Left forelimb (tissue), 1 donor: Measurements from ENCODE around the gene PTPRQ.
"Not testable (repeated sequence)": the region's sequence is repeated elsewhere in the genome, so short reads cannot be mapped to it uniquely, and the experiment has no call there.

Source experiments
- DNase-seq: peaks from one replicate; pipeline ENCODE4 v3.0.0-alpha.2; 2018; ENCODE audit warnings: low spot score

Gene PTPRQ, protein sequence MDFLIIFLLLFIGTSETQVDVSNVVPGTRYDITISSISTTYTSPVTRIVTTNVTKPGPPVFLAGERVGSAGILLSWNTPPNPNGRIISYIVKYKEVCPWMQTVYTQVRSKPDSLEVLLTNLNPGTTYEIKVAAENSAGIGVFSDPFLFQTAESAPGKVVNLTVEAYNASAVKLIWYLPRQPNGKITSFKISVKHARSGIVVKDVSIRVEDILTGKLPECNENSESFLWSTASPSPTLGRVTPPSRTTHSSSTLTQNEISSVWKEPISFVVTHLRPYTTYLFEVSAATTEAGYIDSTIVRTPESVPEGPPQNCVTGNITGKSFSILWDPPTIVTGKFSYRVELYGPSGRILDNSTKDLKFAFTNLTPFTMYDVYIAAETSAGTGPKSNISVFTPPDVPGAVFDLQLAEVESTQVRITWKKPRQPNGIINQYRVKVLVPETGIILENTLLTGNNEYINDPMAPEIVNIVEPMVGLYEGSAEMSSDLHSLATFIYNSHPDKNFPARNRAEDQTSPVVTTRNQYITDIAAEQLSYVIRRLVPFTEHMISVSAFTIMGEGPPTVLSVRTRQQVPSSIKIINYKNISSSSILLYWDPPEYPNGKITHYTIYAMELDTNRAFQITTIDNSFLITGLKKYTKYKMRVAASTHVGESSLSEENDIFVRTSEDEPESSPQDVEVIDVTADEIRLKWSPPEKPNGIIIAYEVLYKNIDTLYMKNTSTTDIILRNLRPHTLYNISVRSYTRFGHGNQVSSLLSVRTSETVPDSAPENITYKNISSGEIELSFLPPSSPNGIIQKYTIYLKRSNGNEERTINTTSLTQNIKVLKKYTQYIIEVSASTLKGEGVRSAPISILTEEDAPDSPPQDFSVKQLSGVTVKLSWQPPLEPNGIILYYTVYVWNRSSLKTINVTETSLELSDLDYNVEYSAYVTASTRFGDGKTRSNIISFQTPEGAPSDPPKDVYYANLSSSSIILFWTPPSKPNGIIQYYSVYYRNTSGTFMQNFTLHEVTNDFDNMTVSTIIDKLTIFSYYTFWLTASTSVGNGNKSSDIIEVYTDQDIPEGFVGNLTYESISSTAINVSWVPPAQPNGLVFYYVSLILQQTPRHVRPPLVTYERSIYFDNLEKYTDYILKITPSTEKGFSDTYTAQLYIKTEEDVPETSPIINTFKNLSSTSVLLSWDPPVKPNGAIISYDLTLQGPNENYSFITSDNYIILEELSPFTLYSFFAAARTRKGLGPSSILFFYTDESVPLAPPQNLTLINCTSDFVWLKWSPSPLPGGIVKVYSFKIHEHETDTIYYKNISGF (N-terminal part only)

DNA sequence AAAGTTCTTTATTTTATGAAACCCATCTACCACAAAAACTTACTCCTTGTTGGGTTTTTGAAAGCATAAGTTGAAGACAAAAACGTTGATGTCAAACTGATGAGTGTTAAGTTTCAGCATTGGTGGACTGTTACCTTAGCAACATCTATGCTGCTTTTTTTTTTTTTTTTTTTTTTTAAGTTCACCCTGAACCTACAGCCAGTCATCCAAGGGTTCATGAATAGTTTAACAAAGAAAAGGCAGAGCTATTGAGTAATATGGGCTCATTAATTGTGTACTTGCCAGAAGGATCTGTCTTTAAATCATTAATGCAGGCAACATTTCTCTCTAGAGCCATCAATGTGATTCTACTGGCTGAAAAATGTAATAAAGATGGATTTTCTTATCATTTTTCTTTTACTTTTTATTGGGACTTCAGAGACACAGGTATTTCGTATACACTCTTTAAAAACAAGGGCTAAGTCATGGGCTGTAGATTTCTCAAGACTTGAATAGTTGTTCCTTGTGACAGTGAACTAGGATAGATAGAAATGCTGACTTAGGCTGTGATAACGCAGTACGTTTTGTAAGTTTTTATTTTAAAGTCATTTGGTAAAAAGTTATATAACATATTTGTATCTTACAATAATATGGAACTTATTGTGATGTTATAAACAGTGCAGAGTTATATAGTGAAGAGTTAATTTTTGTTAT lies at the start of gene PTPRQ:
PTPRQ (plus strand) TSS at position 262 of the 693 bp plus-strand sequence; CDS start at position 373, 111 bp downstream.
- DNase-seq, result no peak

DNA sequence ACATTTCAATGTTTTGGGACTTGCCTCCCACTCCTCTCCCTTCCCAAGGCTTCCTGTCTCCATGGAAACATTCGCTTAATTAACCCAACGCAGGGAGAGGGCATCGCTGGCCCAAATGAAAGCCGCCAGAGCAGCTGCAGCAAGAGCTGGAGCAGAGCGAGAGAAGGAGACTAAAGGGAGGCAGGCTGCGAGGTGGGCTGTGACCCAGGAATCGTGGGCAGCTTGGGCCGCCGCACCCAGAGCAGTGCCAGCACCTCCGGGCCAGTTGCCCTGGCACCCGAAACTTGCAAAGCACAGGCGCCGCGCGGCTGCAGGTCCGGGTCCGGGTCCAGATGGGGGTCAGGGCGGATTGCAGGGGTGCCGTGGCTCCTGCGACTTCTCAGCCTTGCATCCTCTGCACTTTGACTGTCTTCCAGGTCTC lies 43.5 kb upstream of the PTPRQ start:
- DNase-seq, result peak; percentile 63

DNA sequence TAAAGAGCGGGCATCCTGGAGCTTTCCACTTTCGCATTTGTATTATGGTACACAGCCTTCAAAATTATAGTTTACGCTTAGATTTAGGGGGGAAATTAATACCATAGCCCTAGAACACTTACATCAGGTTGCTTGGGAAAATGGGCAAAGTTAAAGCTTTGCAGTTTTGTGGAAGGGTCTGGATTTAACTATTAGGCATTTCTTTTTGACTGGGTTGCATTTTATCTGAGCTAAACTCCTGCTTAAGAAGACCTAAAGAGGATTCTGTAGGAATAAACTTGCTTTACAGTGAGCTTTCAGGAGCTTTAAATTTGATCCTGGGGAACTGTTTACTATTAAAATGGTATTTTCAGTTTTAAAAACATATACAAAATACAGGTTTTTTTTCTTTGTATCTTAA lies 42.8 kb upstream of the PTPRQ start:
- no peak for DNase-seq

DNA sequence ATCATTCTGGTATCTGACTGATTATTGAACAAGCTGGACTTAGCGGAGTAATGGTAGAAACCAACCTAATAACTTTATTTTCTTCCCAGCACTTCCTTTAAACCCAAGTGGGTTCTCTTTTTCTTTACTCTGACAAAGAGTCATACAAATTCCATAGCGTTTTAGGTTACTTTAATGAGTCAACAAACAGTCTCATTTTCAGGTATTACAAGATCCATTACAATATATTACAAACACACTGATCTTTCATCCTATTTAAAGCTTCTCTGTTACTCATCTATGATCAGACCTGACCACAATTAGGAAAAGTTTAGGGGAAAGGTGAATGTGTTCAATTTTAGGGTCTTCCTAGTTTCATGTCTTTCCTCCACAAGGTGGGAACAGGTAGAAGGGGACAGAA lies 39.4 kb upstream of the PTPRQ start:
- no peak for DNase-seq

DNA sequence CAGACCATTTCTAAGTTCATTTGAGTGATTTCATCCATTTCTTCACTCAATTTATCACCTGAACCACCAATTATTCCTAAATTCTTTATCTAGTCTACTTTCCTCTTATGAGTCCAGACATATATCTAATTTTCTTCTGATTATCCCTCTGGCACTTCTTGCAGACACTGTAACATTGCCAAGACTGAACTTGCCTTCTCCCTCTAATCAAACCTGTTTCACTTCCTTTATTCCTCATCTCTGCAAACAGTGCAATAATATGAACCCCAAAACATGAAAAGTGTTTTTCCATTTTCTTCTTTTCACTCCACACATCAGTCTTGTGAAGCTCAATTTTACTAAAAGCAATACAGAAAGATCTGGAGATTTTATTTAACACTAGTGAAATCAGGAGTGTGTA lies 37.8 kb upstream of the PTPRQ start:
- DNase-seq, result no peak

DNA sequence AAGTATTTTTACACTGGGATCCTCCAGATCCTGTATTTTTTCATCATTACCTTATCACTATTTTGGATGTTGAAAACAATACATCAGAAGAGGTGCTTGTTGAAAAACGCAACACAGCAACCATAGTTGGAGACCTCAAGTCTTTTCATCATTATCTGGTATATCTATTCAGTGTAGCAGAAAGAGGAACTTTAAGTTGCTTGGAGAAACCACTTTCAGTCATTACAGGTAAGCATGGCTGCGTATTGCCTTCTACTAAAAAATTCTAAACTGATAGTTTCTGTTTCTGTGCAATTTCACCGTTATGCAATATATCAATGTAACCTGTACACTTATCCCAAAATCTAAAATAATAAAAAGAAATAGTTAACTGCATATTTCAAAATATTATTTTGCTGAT lies 32.2 kb upstream of the PTPRQ start:
- no peak for DNase-seq

DNA sequence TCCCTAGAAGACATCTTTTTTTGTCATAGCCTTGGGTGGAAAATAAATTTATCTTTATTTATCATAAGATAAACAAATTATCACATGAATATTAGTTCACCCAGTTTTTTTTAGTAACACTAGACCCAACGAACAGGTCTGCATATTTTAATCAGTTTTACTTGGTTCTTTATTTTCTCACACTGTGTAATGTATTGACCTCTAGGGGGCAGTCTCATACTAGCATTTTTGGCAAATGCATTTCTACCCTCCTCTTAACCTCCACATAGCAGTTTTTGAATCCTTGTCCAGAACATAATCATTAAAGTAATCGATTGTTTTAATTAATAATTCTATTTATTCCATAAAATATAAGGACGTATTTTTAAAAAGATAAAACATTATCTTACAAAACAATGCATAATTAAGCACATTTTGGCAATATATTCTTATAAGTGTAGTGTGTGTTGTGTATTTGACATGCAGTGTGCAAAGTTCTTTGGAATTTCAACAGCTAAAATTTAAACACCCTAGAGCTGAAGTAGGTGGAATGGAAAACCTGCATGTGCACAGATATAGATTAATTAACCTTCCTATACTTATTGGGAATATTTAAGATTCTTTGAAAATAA lies 31.6 kb upstream of the PTPRQ start:
- DNase-seq, result no peak

DNA sequence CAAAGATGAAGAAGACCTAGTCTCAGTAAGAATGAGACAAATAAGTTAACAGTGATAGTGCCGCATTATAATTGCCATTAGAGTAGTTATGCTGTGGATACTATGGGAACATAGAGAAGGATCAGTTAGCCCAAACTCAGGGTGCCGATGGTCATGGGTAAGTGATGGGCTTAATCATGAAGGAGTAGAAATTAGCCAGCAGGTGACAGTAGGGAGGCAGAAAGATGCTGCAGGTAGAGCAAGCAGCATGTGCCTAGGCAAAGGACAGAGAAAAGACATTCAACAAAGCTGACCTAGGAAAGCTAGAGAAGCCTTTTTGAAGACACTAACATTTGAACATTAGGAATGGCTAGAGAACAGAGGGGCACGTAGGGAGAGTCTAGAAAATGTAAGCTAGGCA lies 30.6 kb upstream of the PTPRQ start:
- DNase-seq, result no peak

DNA sequence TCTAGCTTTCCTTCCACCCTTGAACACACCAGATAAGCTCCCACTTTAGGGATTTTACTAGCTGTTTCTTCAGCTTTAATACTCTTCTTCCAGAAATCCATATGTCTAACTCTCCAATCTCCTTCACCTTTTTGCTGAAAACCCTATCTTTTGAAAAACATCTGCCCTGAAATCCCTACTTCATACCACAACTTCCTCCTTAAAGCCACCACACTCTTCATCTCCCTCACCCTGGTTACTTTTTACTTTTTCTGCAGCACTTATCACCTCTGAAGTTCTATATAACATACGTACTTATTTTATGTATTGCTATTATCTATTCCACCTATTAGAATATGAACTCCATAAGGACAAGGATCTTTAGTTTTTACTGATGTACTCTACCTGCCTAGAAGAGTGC lies 28.6 kb upstream of the PTPRQ start:
- DNase-seq, result no peak

DNA sequence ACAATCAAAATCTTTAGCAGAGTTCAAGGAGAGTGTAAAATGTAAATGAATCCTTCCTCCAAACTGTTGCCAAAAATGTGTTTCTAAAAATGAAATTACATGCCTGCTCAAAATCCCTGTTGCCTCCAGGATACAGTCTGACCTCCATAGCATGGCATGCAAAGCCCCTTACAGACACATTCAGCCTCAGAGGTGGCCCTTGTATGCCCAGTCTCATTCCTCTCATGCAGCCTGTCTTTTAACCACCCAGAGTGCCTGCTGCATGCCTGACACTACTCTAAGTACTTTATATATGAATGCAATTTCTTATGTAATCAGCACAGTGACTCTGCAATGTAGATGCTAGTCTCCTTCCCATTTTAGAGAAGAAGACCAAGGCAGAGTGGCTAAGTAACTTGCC lies 24.4 kb upstream of the PTPRQ start:
- DNase-seq, result no peak

DNA sequence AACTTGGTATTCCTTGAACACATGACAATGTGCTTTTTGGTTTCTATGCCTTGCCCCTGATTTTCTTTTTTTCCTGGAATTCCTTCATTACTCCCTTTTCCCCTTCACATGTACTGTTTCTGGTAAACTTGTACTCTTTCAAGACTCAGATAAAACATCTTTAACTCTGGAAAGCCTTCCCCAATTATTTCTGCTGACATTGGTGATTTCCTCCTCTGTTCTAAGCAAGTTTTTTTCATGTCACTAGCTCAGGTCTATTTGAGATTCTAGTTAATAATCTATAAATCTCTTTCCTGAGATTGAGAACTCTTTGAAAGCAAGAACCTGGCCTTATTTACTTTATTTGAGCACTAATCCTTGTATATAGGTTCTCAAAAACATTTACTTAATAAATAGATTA lies 24.0 kb upstream of the PTPRQ start:
- DNase-seq, result no peak

DNA sequence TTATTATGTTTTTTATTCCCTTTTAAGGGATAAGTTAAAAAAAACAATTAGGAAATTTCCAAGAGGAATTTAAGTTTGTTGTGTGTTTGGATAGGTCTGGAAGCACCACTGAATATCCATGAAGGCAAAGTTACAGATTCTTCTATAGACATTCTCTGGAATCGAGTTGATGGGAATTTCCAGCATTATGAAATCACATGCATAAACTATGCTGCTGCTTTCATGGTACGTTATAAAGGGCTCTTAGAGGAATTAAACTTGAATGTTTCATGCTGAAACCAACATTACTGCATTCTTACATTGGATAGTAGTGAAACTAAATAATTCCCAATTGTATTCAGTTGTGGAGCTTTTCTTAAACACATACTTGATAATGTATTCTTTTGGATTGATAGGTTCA lies 21.5 kb upstream of the PTPRQ start:
- no peak for DNase-seq

DNA sequence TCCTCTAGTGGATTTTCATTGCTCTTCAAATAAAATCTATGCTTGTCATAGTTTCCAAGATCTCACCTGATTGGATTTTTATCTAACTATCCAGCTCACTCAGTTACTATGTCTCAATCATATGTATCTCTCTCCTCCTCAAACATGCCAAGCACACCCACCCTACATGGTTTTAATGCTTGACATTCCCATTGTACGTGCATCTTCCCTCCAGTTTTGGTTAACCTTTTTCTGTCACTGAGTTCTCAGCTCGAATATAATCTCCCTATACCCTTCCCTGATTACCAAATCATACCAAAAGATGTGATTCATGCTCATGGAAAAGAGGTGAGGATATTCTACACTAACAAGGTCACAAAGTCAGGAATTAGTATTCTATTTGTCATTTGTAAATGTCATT lies 12.0 kb upstream of the PTPRQ start:
- DNase-seq, result no peak

DNA sequence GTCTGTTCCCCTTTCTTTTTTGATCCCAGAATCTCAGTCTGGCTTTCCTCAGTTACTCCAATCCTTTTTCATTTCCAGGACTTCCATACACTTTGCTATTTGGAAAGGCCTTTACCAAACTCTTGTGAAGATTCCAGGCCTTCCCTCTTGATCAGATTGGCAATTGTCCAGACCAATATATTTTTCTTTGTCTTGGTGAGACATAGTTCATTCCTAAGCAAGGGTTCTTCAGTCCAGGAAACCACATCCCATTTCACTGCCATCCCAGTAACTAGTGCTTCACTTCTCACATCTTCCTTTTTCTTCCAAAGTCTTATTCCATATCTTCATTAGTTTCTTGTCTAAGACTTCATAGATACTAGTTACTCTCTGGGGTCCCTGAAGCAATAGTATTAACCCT lies 2.1 kb upstream of the PTPRQ start:
- DNase-seq, result no peak

DNA sequence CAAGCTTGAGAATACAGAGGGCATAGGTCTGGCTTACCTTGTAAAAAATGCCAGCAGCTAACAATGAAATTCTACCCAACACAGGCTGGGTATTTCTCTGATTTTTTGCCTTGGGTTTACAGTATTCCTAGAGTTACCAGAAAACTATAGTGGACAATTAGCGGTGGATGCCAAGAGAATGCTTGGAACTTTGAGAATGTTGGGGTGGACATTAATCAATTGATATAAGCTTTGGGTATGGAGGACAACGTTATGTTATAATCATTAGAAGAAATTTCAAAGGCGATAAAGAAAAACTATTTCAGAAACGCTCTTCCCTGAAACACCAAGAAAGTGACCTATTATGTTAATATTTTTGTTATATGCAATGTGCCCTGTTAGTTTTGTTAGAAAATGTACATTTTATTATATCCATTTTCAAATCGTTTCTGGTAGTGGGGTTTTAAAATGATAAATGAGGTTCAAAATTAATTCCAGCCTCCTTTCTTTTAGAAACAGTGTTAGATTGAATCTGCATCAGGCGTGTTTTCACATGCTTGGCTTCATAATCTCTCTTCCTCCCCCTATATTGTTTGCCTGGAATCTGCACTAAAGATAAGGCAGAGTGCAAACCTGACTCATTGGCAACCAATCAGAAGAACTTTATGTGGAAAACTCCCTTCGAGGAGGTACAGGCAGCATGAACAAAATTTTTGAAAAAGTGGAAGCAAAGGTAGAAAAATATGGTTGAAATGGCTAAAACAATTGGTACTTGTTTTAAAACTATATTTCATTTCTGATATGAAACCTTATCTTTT lies 1.4 kb upstream of the PTPRQ start:
- DNase-seq, result no peak

DNA sequence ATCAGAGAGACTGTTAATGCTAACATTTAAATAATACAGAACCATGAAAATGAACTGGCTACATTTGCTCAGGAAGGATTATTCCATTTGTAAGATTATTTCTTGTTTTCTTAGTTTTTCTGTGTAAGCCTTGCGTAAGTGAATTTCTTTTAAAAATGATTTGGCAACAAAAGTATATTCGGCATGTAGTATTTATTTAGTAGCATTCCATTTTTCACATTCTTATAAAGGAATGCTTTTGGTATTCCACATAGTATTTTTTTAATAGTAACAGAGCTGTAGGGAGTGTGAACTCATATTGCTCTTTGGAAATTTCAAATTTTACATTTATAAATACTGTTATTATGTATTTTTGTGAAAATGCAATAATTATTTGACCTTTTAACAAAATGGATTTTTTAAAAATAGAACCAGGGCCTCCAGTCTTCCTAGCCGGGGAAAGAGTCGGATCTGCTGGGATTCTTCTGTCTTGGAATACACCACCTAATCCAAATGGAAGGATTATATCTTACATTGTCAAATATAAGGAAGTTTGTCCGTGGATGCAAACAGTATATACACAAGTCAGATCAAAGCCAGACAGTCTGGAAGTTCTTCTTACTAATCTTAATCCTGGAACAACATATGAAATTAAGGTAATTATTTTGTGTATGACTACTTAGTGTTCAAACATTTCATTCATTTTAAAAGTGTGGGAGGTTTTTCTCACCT lies 1.2 kb downstream of the PTPRQ start:
- no peak for DNase-seq

DNA sequence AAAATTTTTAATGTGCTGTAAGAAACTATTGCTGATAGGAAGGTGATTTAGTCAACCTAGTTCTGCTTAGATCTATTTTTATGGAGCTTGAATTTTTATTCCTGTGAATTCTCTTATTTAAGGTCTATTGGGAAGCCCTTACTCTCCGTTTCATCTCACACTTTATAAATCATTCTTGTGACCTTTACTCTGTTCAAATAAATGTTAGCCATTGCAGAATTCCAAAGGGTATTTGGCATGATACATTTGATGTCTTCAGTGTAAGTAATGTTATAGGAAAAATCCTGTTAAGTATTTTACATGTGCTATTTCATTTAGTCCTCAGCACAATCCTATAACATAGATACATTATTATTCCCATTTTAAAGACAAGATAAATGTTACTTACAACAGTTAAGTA lies 12.5 kb downstream of the PTPRQ start:
- DNase-seq, result no peak

DNA sequence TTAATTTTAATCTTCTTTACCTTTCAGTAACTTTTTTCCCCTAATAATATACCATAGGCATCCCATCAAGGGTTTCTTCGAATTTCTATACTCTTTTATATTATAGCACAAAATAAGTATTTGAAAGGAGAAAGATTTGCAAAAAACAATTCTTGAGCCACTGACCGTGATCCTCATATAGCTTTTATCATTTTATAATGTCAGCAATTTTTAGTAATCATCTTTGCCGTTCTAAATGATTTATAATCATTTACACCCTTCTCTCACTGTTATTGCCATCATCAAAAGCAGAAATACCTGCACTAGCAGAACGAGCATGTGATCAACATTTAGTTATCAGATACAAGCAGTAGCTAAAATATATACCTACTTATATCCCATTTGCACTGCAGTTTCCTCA lies 16.9 kb downstream of the PTPRQ start:
- DNase-seq, result no peak

DNA sequence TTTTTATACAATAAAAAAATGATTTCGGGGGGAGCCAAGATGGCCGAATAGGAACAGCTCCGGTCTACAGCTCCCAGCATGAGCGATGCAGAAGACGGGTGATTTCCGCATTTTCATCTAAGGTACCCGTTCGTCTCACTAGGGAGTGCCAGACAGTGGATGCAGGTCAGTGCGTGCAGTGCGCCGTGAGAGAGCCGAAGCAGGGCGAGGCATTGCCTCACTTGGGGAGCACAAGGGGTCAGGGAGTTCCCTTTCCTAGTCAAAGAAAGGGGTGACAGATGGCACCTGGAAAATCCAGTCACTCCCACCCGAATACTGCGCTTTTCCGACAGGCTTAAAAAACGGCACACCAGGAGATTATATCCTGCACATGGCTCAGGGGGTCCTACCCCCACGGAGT lies 17.8 kb downstream of the PTPRQ start:
- not testable (repeated sequence) for DNase-seq

DNA sequence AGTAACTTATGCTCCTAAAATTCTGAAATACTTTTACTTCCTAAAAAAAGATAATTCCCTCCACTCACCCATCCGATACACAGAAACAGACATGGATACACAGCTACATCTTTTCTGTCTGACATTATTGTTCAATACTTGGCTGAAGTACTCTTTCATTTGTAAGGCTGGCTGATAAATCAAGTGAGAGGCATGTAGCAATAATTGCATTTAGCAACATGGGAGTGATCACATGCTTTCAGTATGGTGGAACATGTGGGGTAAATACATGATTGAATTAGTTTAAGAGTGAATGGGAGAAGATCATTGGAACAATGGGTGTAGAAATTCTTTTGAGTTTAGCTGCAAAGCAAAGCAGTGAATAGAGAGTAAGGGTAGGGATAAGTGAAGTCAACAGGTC lies 25.6 kb downstream of the PTPRQ start:
- no peak for DNase-seq
